CD14-positive monocyte (primary cell): ENCODE measurements around the gene SELL. TPM values are rescaled to one million over a fixed set of nuclear protein-coding genes. Genes with fewer than 3 reads are reported as not detected.

Experiments
- DNase-seq, 3 donors: peaks; one replicate each; pipeline ENCODE4 v3.0.0-alpha.2; 2011 to 2022
- H2AFZ ChIP-seq: 2 replicates; pipeline ENCODE4 v1.6.0; 2012; ENCODE audit warnings: mild to moderate bottlenecking, low read depth, low read length, inconsistent platforms; ENCODE audit not compliant: insufficient read depth, poor library complexity, severe bottlenecking
- H3K27ac ChIP-seq, 2 donors: 1 replicate in 1 of 2; 2 replicates in 1 of 2; pipeline ENCODE4 v1.5.1; 2012 to 2013; ENCODE audit warnings: low read length in 2 of 2, control low read depth in 1 of 2, inconsistent platforms in 1 of 2, low read depth in 1 of 2, mild to moderate bottlenecking in 1 of 2
- H3K27me3 ChIP-seq, 2 donors: one replicate each; pipeline versions ENCODE4 v1.6.0 to v1.6.1; 2011 to 2013; ENCODE audit warnings: low read length in 2 of 2; ENCODE audit not compliant: control insufficient read depth in 2 of 2, insufficient read depth in 2 of 2
- H3K36me3 ChIP-seq, 2 donors: replicated peaks in 1 of 2; 1 replicate in 1 of 2; 2 replicates in 1 of 2; pipeline versions ENCODE4 v1.5.1 to v1.6.1; 2012 to 2013; ENCODE audit warnings: low read length in 2 of 2, control low read depth in 1 of 2, inconsistent platforms in 1 of 2, mild to moderate bottlenecking in 1 of 2; ENCODE audit not compliant: insufficient read depth in 2 of 2, control insufficient read depth in 1 of 2
- H3K4me1 ChIP-seq, 2 donors: 1 replicate in 1 of 2; 2 replicates in 1 of 2; pipeline versions ENCODE4 v1.5.1 to v1.6.1; 2012 to 2013; ENCODE audit warnings: low read length in 2 of 2, control low read depth in 1 of 2, inconsistent platforms in 1 of 2, mild to moderate bottlenecking in 1 of 2, moderate library complexity in 1 of 2; ENCODE audit not compliant: insufficient read depth in 2 of 2, control insufficient read depth in 1 of 2
- H3K4me2 ChIP-seq: replicated peaks from 2 replicates; pipeline ENCODE3; 2012; ENCODE audit warnings: low read length, moderate library complexity, mild to moderate bottlenecking; ENCODE audit not compliant: poor library complexity, severe bottlenecking; ENCODE audit errors: extremely low read depth
- H3K4me3 ChIP-seq, 3 experiments: fragments of 200-600 bp in 1 of 3; sonication (generic) in 1 of 3; replicated peaks in 1 of 3; 1 replicate in 2 of 3; 2 replicates in 1 of 3; pipeline ENCODE4 v1.5.1; 2011 to 2013; ENCODE audit warnings: low read length in 3 of 3, mild to moderate bottlenecking in 3 of 3, control low read depth in 2 of 3, low read depth in 2 of 3, inconsistent platforms in 1 of 3, moderate library complexity in 1 of 3
- H3K79me2 ChIP-seq: 2 replicates; pipeline ENCODE4 v1.6.0; 2012; ENCODE audit warnings: mild to moderate bottlenecking, control low read depth, inconsistent platforms, low read length, moderate library complexity; ENCODE audit not compliant: insufficient read depth
- H3K9ac ChIP-seq: 2 replicates; pipeline ENCODE4 v1.6.0; 2017; ENCODE audit warnings: low read length, mild to moderate bottlenecking; ENCODE audit not compliant: insufficient read depth, poor library complexity, severe bottlenecking
- H3K9me3 ChIP-seq, 2 donors: replicated peaks in 1 of 2; 1 replicate in 1 of 2; 2 replicates in 1 of 2; pipeline versions ENCODE4 v1.5.1 to v1.6.1; 2012 to 2013; ENCODE audit warnings: low read length in 2 of 2, control low read depth in 1 of 2; ENCODE audit not compliant: control insufficient read depth in 1 of 2, insufficient read depth in 1 of 2
- H4K20me1 ChIP-seq: 2 replicates; pipeline ENCODE4 v1.6.0; 2012; ENCODE audit warnings: mild to moderate bottlenecking, low read length, control low read depth, moderate library complexity; ENCODE audit not compliant: insufficient read depth
- H3K27ac Mint-ChIP-seq, 7 donors: one replicate each; pipeline ENCODE4 v1.8.0; 2020; ENCODE audit warnings: mild to moderate bottlenecking in 7 of 7, mixed read lengths in 7 of 7, moderate library complexity in 6 of 7, inconsistent platforms in 2 of 7
- H3K27me3 Mint-ChIP-seq, 3 donors: one replicate each; pipeline ENCODE4 v1.8.0; 2021 to 2022; ENCODE audit warnings: low read depth in 3 of 3, mild to moderate bottlenecking in 3 of 3, mixed read lengths in 3 of 3, moderate library complexity in 3 of 3, inconsistent platforms in 1 of 3
- H3K36me3 Mint-ChIP-seq, 2 donors: one replicate each; pipeline ENCODE4 v1.8.0; 2020; ENCODE audit warnings: mixed read lengths in 2 of 2, inconsistent platforms in 1 of 2, mild to moderate bottlenecking in 1 of 2
- H3K4me1 Mint-ChIP-seq: one replicate; pipeline ENCODE4 v1.8.0; 2020; ENCODE audit warnings: mild to moderate bottlenecking, mixed read lengths
- H3K4me3 Mint-ChIP-seq, 2 donors: one replicate each; pipeline ENCODE4 v1.8.0; 2020; ENCODE audit warnings: mild to moderate bottlenecking in 2 of 2, mixed read lengths in 2 of 2, moderate library complexity in 1 of 2
- H3K9me3 Mint-ChIP-seq, 7 donors: one replicate each; pipeline ENCODE4 v1.8.0; 2020 to 2022; ENCODE audit warnings: mixed read lengths in 7 of 7, mild to moderate bottlenecking in 6 of 7, moderate library complexity in 6 of 7, inconsistent platforms in 2 of 7
- CTCF ChIP-seq: fragments of 200-600 bp; IDR thresholded peaks from one replicate; pipeline ENCODE4 v1.8.0; 2022; ENCODE audit warnings: antibody characterized with exemption, mild to moderate bottlenecking
- WGBS: methylation state at CpG from one replicate; pipeline ENCODE4 v1.1.5; 2013; ENCODE audit warnings: missing lambda C conversion rate; ENCODE audit not compliant: insufficient coverage; 5-methylcytosine and 5-hydroxymethylcytosine counted together
- intact Hi-C, 2 donors: fragments of 100-400 bp; cut with micrococcal nuclease; formaldehyde crosslinking; loops; one replicate each; pipeline versions ENCODE4 v1.15.0 to v1.15.1; 2023
- polyA plus RNA-seq, 3 donors: library from polyadenylated mRNA; depleted of rRNA in 1 of 3; unstranded in 2 of 3; stranded (reverse) in 1 of 3; fragments of 300-500 nt in 2 of 3; fragments of >200 nt in 1 of 3; fragmentation: Illumina TruSeq in 2 of 3; gene quantifications; 1 replicate in 2 of 3; 2 replicates in 1 of 3; pipeline ENCODE4 v1.2.3, GENCODE V29; 2012 to 2021

The SELL gene
- polyA plus RNA-seq, 3 donors: 153 to 1,885 (median 1,118) TPM

GRCh38 chr1:169647512-169647911, 63.9 kb downstream of the SELL start:
- H3K27me3 Mint-ChIP-seq: peaks cover 0 to 4% (median 0%) of the 10 kb centered on the region in 3 donors
- no peak overlapping the region for H3K4me2 ChIP-seq
- peaks cover 0 to 8% (median 3%) of the 10 kb centered on the region in 7 donors for H3K9me3 Mint-ChIP-seq
- H3K36me3 Mint-ChIP-seq: peaks cover 0 to 2% of the 10 kb centered on the region in 2 donors
- no peaks in the 10 kb centered on the region for H4K20me1 ChIP-seq
- H3K79me2 ChIP-seq: no peaks in the 10 kb centered on the region
- peaks cover 10% of the 10 kb centered on the region for H3K4me1 Mint-ChIP-seq
- H3K27ac Mint-ChIP-seq: no peak overlapping the region
- H3K4me3 ChIP-seq: no peak overlapping the region
- no peak overlapping the region for H3K9ac ChIP-seq
- H3K36me3 ChIP-seq: no peaks in the 10 kb centered on the region
- H2AFZ ChIP-seq: no peak overlapping the region
- no peak overlapping the region for H3K4me3 Mint-ChIP-seq
- H3K27ac ChIP-seq: no peak overlapping the region
- H3K27me3 ChIP-seq: no peaks in the 10 kb centered on the region
- DNase-seq: no peak
- H3K4me1 ChIP-seq: peaks cover 4 to 8% of the 10 kb centered on the region in 2 donors
- intact Hi-C loops: no loop called here
- TF ChIP-seq CTCF: no peak
- H3K9me3 ChIP-seq: no peaks in the 10 kb centered on the region

GRCh38 chr1:169644297-169644696, 67.1 kb downstream of the SELL start:
- no peaks in the 10 kb centered on the region for H3K36me3 ChIP-seq
- DNase-seq: no peak
- no peak overlapping the region for H2AFZ ChIP-seq
- H3K9me3 ChIP-seq: no peaks in the 10 kb centered on the region
- H3K4me2 ChIP-seq: no peak overlapping the region
- Mint-ChIP-seq H3K4me1 (peaks cover 10% of the 10 kb centered on the region), H3K9me3 (peaks cover 0 to 6% (median 3%) of the 10 kb centered on the region in 7 donors), H3K27ac (no peak overlapping the region), H3K4me3 (no peak overlapping the region), H3K36me3 (peaks cover 0 to 2% of the 10 kb centered on the region in 2 donors), H3K27me3 (peaks cover 0 to 2% (median 0%) of the 10 kb centered on the region in 3 donors)
- no peaks in the 10 kb centered on the region for H3K79me2 ChIP-seq
- H4K20me1 ChIP-seq: no peaks in the 10 kb centered on the region
- no peaks in the 10 kb centered on the region for H3K27me3 ChIP-seq
- peaks cover 4 to 8% of the 10 kb centered on the region in 2 donors for H3K4me1 ChIP-seq
- TF ChIP-seq CTCF: no peak
- H3K27ac ChIP-seq: no peak overlapping the region
- 100% methylated on average over 2 of the region's 3 CpGs for WGBS
- intact Hi-C loops: no loop called here
- H3K9ac ChIP-seq: no peak overlapping the region
- H3K4me3 ChIP-seq: no peak overlapping the region

Other genes with a start within 250 kb of the SELL start
- 1 to 10 TPM in 1 of 3 donors, under 1 TPM in 2; 0.52 to 3.2 (median 0.81) TPM for gene SLC19A2, start 225.7 kb downstream of the SELL start, polyA plus RNA-seq
- gene F5, start 125.1 kb downstream of the SELL start, polyA plus RNA-seq: 10 to 100 TPM in 1 of 3 donors, 1 to 10 TPM in 2; 6.5 to 14.5 (median 7.1) TPM
- gene SELP, start 81.5 kb downstream of the SELL start, polyA plus RNA-seq: 1 to 10 TPM in 1 of 3 donors, under 1 TPM in 2; 0.84 to 1.4 (median 0.85) TPM
- not detected for gene SELE, start 22.5 kb upstream of the SELL start, polyA plus RNA-seq
- gene METTL18, start 83.3 kb upstream of the SELL start, polyA plus RNA-seq: 1 to 10 TPM in 2 of 3 donors, under 1 TPM in 1; 0.68 to 2.5 (median 2.3) TPM
- gene SCYL3, start 182.3 kb upstream of the SELL start, polyA plus RNA-seq: 1 to 10 TPM; 2.3 to 4.9 (median 3.6) TPM